ENCODE data around the gene RFNG.

RFNG gene

GRCh38 chr17:82023447-82024241 is 28.0 kb downstream of the RFNG start:
- peak; percentile 28 for DNase-seq

DNA sequence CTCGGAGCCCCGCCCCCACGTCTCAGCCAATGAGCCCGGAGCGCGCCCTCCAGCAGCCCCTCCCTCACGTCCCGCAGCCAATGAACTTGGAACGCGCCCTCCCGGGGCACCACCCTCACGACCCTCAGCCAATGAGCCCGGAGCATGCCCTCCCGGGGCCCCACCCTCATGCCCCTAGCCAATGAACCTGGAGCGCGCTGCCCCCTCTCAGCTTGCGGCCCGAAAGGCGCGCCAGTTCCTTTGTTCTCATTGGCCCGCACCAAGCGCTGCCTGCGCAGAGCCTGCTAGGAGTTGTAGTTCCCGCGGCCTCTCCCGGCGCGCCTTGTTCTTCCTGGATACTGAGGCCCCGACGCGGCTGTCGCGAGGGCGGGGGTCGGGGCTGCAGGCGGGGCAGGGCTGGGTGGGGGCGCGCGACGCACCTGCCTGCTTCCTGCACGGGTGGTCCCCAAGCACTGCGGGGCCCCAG is 28.6 kb downstream of the RFNG start, which contains the start of gene LRRC45:
Gene LRRC45 (plus strand): TSS at position 325 of the 466 bp plus-strand sequence. CDS start 339 bp downstream, outside the sequence.
- peak; percentile 99 for DNase-seq

DNA sequence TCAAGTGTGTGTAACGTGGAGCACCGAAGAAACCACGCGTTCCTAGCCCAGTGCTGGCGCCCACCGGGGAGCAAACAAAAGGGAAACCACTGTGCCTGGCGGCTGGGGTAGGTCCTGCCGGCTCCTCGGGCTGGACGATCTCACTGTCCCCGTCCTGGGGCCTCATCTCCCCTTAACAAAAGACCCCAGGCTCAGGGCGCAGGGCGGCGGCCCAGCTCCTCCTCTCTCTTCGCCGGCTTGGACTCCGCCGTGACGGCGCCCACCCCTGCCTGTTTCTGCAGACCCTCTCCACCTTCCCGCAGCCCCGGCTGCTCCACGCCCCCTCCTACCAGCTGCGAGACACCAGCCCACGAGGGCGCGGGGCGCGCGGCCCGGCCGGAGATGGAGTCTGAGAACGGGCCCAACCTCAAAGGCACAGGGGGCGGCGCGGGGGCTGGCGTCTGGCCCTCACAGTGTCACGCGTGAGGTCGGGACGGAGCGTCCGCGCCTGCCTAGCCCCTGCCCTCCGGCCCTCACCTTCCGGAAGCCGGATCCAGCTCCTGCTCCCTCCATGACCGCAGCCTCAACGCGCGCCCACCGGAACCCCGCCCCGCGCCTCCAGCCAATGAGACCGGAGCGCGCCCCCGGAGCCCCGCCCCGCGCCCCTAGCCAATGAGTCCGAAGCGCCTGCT is 29.2 kb downstream of the RFNG start, which contains the start of gene CENPX:
Gene CENPX (minus strand): TSS at position 569 of the 671 bp plus-strand sequence. CDS start 17 bp downstream, at position 552.
- DNase-seq = no peak

GRCh38 chr17:82021900-82022309 is 29.7 kb downstream of the RFNG start:
- DNase-seq = no peak

GRCh38 chr17:82021107-82021899 is 30.3 kb downstream of the RFNG start:
- peak; percentile 31 for DNase-seq

- DNase-seq = no peak
Measured at GRCh38 chr17:82020572-82021106, 31.0 kb downstream of the RFNG start.

GRCh38 chr17:82019690-82020571 is 31.7 kb downstream of the RFNG start:
- DNase-seq = peak; percentile 33

DNA sequence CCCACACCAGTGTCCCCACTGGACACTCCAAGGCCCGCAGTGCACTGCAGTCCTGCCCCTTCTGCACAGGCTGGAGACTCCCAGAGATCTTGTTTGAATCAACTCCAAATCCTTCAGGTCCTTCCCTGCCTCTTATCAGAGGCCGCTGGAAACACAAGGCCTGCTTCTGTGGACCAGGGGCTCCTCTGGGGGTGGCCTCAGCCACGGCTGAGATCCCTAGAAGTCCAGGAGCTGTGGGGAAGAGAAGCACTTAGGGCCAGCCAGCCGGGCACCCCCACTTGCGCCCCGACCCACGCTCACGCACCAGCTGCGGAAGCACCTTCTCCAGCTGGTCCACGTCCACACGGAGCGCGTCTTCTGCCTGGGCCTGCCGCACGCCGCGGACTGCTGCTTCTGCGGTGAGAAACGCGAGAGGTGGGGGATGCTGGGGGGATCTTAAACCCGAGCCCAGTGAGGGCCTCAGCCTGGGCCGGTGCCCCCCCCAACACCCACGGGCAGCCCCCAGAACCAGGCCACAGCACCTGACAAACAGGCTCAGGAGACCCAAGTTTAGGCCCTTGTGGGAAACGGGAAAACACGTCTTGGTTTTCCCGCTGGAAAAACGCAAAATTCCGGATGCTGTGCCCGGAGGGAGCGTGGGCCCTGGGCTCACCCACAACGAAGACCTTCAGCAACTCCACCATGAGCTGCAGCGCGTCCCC is 32.5 kb downstream of the RFNG start:
- no peak for DNase-seq

GRCh38 chr17:82018152-82018988 is 33.2 kb downstream of the RFNG start:
- DNase-seq = no peak

DNA sequence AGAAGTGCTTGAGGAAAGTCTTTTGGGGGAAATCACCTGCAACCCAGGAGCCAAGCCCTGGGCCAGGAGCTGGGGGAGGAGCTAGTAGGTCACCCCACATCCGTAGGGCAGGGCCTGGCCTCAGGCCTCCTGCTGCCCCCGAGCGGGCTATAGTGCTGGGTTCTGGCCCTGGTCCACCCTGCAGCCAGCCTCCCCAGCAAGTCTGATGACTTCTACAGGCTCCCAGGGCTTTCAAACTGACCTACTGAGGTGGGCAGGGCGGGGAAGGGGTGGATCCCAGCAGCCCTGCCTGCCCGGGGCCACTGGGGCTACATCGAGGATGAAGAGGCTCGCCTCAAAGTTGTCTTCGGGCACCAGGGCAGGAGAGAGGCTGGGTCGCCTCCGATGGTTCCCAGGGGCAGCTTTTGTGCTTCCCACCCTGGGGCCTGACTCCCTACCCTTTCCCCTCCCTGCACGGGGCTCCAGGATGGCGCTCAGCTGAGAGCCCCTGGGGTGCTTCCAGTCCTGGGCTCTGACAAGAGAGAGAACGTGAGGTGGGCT is 33.9 kb downstream of the RFNG start:
- no peak for DNase-seq

- no peak for DNase-seq
Measured at GRCh38 chr17:82016875-82017459, 34.6 kb downstream of the RFNG start.

DNA sequence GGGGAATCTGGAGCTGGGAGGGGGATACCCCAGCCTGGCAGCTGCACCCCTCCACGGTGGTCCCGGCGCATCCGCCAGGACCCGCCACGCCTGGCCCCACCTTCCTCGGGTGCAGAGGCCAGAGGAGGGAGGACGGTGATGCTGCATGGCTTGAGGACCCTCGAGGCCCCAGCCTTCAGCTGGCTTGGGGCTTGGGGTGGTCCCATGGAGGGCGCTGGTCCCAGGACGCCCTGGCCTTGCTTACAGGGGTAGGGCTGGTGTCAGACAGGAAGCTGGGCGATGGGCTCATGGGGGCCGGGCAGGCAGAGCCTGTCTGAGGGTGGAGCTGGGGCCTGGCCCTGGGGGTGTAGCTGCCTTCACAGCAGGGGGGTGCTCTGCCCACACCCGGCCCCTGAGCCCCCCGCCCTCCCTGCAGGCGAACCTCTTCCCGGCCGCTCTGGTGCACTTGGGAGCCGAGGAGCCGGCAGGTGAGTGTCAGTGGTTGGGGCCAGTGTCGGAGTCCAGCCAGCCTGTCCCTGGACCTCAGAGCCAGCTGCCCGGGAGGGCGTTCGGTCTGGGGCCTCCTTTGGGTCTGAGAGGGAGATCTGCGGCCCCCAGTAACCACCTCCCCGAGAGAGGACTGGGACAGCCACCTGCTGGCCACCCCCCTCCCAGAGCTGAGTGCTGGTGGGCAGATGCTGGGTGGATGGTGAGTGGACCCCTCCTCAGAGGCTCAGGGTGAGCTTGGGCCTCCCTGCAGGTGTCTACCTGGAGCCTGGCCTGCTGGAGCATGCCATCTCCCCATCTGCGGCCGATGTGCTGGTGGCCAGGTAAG is 35.3 kb downstream of the RFNG start:
- no peak for DNase-seq

- no peak for DNase-seq
Measured at GRCh38 chr17:82015311-82015971, 36.2 kb downstream of the RFNG start.

GRCh38 chr17:82014971-82015310 is 36.7 kb downstream of the RFNG start:
- DNase-seq = no peak

DNA sequence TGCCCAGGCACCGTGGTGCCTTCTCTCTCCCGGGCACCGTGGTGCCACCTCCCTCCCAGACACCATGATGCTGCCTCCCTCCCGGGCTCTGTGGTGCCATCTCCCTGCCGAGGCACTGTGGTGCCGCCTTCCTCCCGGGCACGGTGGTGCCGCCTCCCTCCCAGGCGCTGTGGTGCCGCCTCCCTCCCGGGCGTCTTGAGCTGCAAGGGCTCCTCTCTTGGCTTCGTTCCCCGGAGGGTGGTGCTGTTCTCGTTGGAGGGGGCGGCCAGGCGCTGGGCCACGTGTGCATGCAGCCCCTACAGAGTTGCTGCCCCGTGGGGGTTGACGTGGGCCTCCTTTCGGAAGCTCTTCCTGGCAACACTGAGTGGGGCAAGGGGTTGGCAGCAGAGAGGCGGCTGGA is 37.2 kb downstream of the RFNG start:
- no peak for DNase-seq

DNA sequence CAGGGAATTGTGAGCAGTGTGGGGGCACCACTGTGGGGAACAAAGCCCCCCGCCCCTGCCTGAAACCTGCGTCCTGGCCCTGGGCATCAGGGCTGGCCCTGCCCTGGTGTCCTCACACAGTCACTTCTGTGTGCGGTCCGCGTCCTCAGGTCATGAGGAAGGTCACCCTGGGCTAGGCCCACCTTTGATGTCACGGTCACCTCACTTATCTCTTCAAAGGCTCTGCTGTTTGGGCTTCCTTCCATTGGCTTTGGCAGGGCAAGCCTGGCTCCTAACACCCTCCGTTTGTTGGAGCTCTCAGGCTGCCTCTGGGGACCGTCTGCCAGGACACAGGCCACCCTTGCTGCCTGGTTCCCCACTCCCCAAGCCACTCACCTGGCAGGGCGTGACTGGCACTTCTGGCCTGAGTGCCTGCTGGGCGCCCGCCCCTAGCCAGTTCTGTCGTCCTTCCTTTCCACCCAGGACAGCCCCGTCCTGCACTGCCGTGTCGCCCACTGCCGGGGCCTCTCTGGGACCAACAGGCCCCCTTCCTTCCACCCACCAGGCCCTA is 37.8 kb downstream of the RFNG start:
- no peak for DNase-seq

- DNase-seq = no peak
Measured at GRCh38 chr17:82013341-82013740, 38.3 kb downstream of the RFNG start.

All from MV-4-11 (cell line).